Measurements from ENCODE around the gene SLC22A31.

DNA sequence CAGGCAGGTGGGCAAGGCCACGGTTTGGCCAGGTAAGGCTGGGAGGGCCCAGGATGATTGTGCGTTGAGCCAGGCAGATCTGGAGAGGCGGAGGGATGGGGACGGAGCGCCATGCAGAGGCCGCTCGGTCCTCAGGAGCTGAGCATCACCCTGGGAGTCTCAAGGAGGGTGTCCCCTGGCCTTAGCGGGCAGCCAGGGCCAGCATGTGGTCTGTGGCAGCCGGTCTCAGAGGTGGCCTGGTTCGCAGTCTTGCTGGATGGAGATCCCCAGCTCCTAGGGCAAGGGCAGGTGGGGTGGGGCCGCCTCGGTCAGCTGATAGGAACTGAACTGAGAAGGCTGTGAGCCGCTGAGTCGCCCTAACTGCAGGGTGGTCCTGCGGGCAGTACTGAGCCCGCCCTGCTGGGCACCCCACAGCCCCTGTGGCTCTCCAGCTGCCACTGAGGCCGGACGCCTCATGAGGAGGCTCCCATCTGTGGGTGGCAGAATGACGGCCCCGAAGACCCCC lies 40.4 kb downstream of the SLC22A31 start:
- TF ChIP-seq, protein P1, sequence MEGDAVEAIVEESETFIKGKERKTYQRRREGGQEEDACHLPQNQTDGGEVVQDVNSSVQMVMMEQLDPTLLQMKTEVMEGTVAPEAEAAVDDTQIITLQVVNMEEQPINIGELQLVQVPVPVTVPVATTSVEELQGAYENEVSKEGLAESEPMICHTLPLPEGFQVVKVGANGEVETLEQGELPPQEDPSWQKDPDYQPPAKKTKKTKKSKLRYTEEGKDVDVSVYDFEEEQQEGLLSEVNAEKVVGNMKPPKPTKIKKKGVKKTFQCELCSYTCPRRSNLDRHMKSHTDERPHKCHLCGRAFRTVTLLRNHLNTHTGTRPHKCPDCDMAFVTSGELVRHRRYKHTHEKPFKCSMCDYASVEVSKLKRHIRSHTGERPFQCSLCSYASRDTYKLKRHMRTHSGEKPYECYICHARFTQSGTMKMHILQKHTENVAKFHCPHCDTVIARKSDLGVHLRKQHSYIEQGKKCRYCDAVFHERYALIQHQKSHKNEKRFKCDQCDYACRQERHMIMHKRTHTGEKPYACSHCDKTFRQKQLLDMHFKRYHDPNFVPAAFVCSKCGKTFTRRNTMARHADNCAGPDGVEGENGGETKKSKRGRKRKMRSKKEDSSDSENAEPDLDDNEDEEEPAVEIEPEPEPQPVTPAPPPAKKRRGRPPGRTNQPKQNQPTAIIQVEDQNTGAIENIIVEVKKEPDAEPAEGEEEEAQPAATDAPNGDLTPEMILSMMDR (IDR thresholded peaks at IDR 0.05) = no peak
- TF ChIP-seq, protein P2, sequence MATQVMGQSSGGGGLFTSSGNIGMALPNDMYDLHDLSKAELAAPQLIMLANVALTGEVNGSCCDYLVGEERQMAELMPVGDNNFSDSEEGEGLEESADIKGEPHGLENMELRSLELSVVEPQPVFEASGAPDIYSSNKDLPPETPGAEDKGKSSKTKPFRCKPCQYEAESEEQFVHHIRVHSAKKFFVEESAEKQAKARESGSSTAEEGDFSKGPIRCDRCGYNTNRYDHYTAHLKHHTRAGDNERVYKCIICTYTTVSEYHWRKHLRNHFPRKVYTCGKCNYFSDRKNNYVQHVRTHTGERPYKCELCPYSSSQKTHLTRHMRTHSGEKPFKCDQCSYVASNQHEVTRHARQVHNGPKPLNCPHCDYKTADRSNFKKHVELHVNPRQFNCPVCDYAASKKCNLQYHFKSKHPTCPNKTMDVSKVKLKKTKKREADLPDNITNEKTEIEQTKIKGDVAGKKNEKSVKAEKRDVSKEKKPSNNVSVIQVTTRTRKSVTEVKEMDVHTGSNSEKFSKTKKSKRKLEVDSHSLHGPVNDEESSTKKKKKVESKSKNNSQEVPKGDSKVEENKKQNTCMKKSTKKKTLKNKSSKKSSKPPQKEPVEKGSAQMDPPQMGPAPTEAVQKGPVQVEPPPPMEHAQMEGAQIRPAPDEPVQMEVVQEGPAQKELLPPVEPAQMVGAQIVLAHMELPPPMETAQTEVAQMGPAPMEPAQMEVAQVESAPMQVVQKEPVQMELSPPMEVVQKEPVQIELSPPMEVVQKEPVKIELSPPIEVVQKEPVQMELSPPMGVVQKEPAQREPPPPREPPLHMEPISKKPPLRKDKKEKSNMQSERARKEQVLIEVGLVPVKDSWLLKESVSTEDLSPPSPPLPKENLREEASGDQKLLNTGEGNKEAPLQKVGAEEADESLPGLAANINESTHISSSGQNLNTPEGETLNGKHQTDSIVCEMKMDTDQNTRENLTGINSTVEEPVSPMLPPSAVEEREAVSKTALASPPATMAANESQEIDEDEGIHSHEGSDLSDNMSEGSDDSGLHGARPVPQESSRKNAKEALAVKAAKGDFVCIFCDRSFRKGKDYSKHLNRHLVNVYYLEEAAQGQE (IDR thresholded peaks at IDR 0.05; ENCODE audit: insufficient read depth in 1 of 2, low read depth in 2 of 2, low read length in 1 of 2) = no peak
- no peak for TF ChIP-seq POLR2AphosphoS5 (IDR thresholded peaks at IDR 0.05; ENCODE audit: low read depth, low read length)
